Ovary (tissue), 9 donors: ENCODE data around the gene PPP1R18. TPM values are rescaled to one million over a fixed set of nuclear protein-coding genes. Genes with fewer than 3 reads are reported as not detected.
A peak's percentile ranks its signal among the peaks of the same experiment; 100 is the strongest.

Experiments used
- DNase-seq, 5 donors: peaks; one replicate each; pipeline ENCODE4 v3.0.0-alpha.2; 2019 to 2020
- H3K27ac ChIP-seq, 2 donors: fragments of 200-600 bp; one replicate each; pipeline versions ENCODE4 v1.5.1 to v1.8.0; 2019 to 2022
- H3K27me3 ChIP-seq: fragments of 200-600 bp; one replicate; pipeline ENCODE4 v1.8.0; 2022
- H3K36me3 ChIP-seq: fragments of 200-600 bp; sonication (generic); one replicate; pipeline ENCODE4 v1.5.1; 2019
- H3K4me1 ChIP-seq: one replicate; pipeline ENCODE4 v1.8.1; 2013; ENCODE audit warnings: mild to moderate bottlenecking, moderate library complexity; ENCODE audit not compliant: insufficient read depth
- H3K4me3 ChIP-seq: fragments of 200-600 bp; sonication (generic); one replicate; pipeline ENCODE4 v1.5.1; 2017
- H3K9me3 ChIP-seq, 2 donors: fragments of 200-600 bp in 1 of 2; sonication (generic) in 1 of 2; one replicate each; pipeline versions ENCODE4 v1.5.1 to v1.8.1; 2013 to 2019; ENCODE audit warnings: mild to moderate bottlenecking in 1 of 2, moderate library complexity in 1 of 2
- CTCF ChIP-seq, 3 donors: fragments of 450-650 bp in 2 of 3; fragments of 200-600 bp in 1 of 3; IDR thresholded peaks; one replicate each; pipeline versions ENCODE4 v1.5.1 to v1.8.0; 2016 to 2022; ENCODE audit warnings: antibody characterized with exemption in 3 of 3, mild to moderate bottlenecking in 1 of 3
- EP300 ChIP-seq: sonication (generic); formaldehyde crosslinking; IDR thresholded peaks from one replicate; pipeline ENCODE4 v1.6.1; 2017; ENCODE audit warnings: antibody characterized with exemption
- POLR2A ChIP-seq: fragments of 450-650 bp; IDR thresholded peaks from one replicate; pipeline ENCODE4 v1.6.1; 2017; ENCODE audit warnings: antibody characterized with exemption, mild to moderate bottlenecking, moderate library complexity
- WGBS, 3 donors: extraction: QIAGEN DNeasy Blood & Tissue Kit in 1 of 3; methylation state at CpG; one replicate each; pipeline versions ENCODE4 v1.1.5 to v1.1.7; 2013 to 2017; 5-methylcytosine and 5-hydroxymethylcytosine counted together
- intact Hi-C, 4 donors: fragments of 100-400 bp; cut with DNase I; formaldehyde crosslinking; loops; one replicate each; pipeline versions ENCODE4 v1.11.0 to v1.15.1; 2022 to 2023
- polyA plus RNA-seq, 2 donors: library from polyadenylated mRNA; stranded (reverse); fragments of 200-250 nt in 1 of 2; fragments of 350-450 nt in 1 of 2; fragmentation: Illumina TruSeq in 1 of 2; extraction: RNeasy Lipid Tissue Mini Kit (QIAGEN cat#74804) in 1 of 2; gene quantifications; one replicate each; pipeline ENCODE4 v1.2.3, GENCODE V29; 2013 to 2014
- total RNA-seq, 7 donors: library from RNA; depleted of rRNA in 2 of 7; stranded (reverse); fragments of >200 nt in 2 of 7; fragmentation: NEBNext Ultra II Directional in 3 of 7; extraction: Animal tissue kit (Norgen Biotek cat#: 25700) in 3 of 7; gene quantifications; one replicate each; pipeline versions ENCODE4 v1.1.0 to v1.2.4, GENCODE V29; 2016 to 2023
- donor health status: DM: no; HTN: no; CAD: no; lungs with moderate emphysema.
- donor health status: DM: no; HTN: no; CAD: no.
- donor health status: Bipolar disorder and iron deficiency.
- donor health status: DM: yes; HTN: yes; CAD: no.
- donor health status: DM: no; HTN: no; CAD: no.
- donor health status: DM: yes; HTN: yes; CAD: no.

The PPP1R18 gene
- total and polyA plus RNA-seq, 9 donors: 14.7 to 95.9 (median 56.0) TPM

GRCh38 chr6:30691208-30691847 lies 4.9 kb upstream of the PPP1R18 start:
- H3K36me3 ChIP-seq: no peaks in the 10 kb centered on the region
- intact Hi-C loops: no loop called here
- H3K4me1 ChIP-seq: peaks cover 5% of the 10 kb centered on the region
- TF ChIP-seq POLR2A (no peak), CTCF (IDR thresholded peaks at IDR 0.05) (no peak), EP300 (no peak)
- no peaks in the 10 kb centered on the region for H3K9me3 ChIP-seq
- DNase-seq: no peak
- 11 to 15% (median 12%) methylated on average over 8 of the region's 8 CpGs for WGBS, 3 donors
- H3K4me3 ChIP-seq: peak overlapping the region; percentile 73
- H3K27ac ChIP-seq: peak overlapping the region in 1 of 2 donors; percentile 81
- no peaks in the 10 kb centered on the region for H3K27me3 ChIP-seq

GRCh38 chr6:30690403-30691207 lies 4.2 kb upstream of the PPP1R18 start, which contains the start of gene NRM:
TSS of gene NRM (minus strand) at chr6:30690984. CDS start at chr6:30690974, 10 bp downstream.
- H3K36me3 ChIP-seq: no peaks in the 10 kb centered on the region
- 0 to 1% (median 0%) methylated on average over 40 of the region's 40 CpGs for WGBS, 3 donors
- no peaks in the 10 kb centered on the region for H3K27me3 ChIP-seq
- no peaks in the 10 kb centered on the region for H3K9me3 ChIP-seq
- H3K4me3 ChIP-seq: peak within 1 kb of the TSS; percentile 73
- intact Hi-C loops: no loop called here
- peaks cover 5% of the 10 kb centered on the region for H3K4me1 ChIP-seq
- DNase-seq: peak; percentile 89 to 92 (median 91)
- H3K27ac ChIP-seq: peak within 1 kb of the TSS; percentile 30 to 81
- no peak for TF ChIP-seq CTCF (IDR thresholded peaks at IDR 0.05)
- TF ChIP-seq POLR2A: no peak
- no peak for TF ChIP-seq EP300

- 25 to 29% (median 28%) methylated on average over 4 of the region's 4 CpGs for WGBS, 3 donors
- Histone ChIP-seq H3K9me3 (no peaks in the 10 kb centered on the region), H3K27me3 (no peaks in the 10 kb centered on the region), H3K4me3 (peak overlapping the region; percentile 73), H3K27ac (peak overlapping the region in 1 of 2 donors; percentile 81), H3K36me3 (no peaks in the 10 kb centered on the region), H3K4me1 (peaks cover 8% of the 10 kb centered on the region)
- no peak for TF ChIP-seq CTCF (IDR thresholded peaks at IDR 0.05)
- no peak for TF ChIP-seq POLR2A
- DNase-seq: peak in 2 of 5 donors; percentile 39 to 45
- intact Hi-C loops: loop anchor here in 3 of 4 donors (5.0 to 10.0 kb wide), 2 partner anchors 73 to 195 kb away; partner anchors contain the start of genes DDR1 (in 2 of the 3), MRPS18B (in 1 of the 3) and PPP1R10 (in 1 of the 3)
Observed at GRCh38 chr6:30689985-30690384, 3.5 kb upstream of the PPP1R18 start.

- Histone ChIP-seq H3K27me3 (no peaks in the 10 kb centered on the region), H3K4me3 (no peak overlapping the region), H3K4me1 (peaks cover 6% of the 10 kb centered on the region), H3K9me3 (no peaks in the 10 kb centered on the region), H3K27ac (no peak overlapping the region), H3K36me3 (no peaks in the 10 kb centered on the region)
- intact Hi-C loops: loop anchor here in 3 of 4 donors (5.0 to 10.0 kb wide), 2 partner anchors 72 to 196 kb away; partner anchors contain the start of genes DDR1 (in 2 of the 3), MRPS18B (in 1 of the 3) and PPP1R10 (in 1 of the 3)
- no peak for TF ChIP-seq POLR2A
- no peak for TF ChIP-seq EP300
- TF ChIP-seq CTCF (IDR thresholded peaks at IDR 0.05): no peak
- peak in 2 of 5 donors; percentile 35 to 38 for DNase-seq
- WGBS, 3 donors: 83 to 84% (median 83%) methylated on average over 11 of the region's 11 CpGs
Observed at GRCh38 chr6:30689022-30689865, 2.8 kb upstream of the PPP1R18 start.
